HepG2 (cell line): ENCODE data around the gene TPM2. TPM values are rescaled to one million over a fixed set of nuclear protein-coding genes. Genes with fewer than 3 reads are reported as not detected.
A peak's percentile ranks its signal among the peaks of the same experiment; 100 is the strongest.

ENCODE experiments used
- FOSL2 ChIP-seq: sonication (generic); formaldehyde crosslinking; IDR thresholded peaks from 2 replicates; pipeline ENCODE4 v1.4.0; 2020; ENCODE audit warnings: missing genetic modification reagents
- FOXP1 ChIP-seq, 2 experiments: fragments of 450-650 bp in 1 of 2; IDR thresholded peaks; 2 replicates each; pipeline ENCODE4 v1.6.1; 2017 to 2018; ENCODE audit warnings: antibody characterized with exemption in 1 of 2
- HDAC1 ChIP-seq: sonication (generic); formaldehyde crosslinking; IDR thresholded peaks from 2 replicates; pipeline ENCODE4 v1.5.1; 2020; ENCODE audit warnings: mild to moderate bottlenecking, missing genetic modification reagents
- HOXA5 ChIP-seq: sonication (generic); formaldehyde crosslinking; IDR thresholded peaks from 2 replicates; pipeline ENCODE4 v1.4.0; 2020; ENCODE audit warnings: missing genetic modification reagents
- ISX ChIP-seq: sonication (generic); formaldehyde crosslinking; conservative IDR thresholded peaks from 2 replicates; pipeline ENCODE4 v1.5.0; 2020; ENCODE audit warnings: missing genetic modification reagents
- RFX5 ChIP-seq: IDR thresholded peaks from 2 replicates; pipeline ENCODE4 v1.6.1; 2011; ENCODE audit warnings: low read depth, low read length, improper control_type of control experiment
- SP4 ChIP-seq: sonication (generic); formaldehyde crosslinking; IDR thresholded peaks from 2 replicates; pipeline ENCODE4 v1.8.1; 2023; ENCODE audit warnings: mild to moderate bottlenecking, missing genetic modification reagents
- SRF ChIP-seq: IDR thresholded peaks from 2 replicates; pipeline ENCODE4 v1.6.1; 2011; ENCODE audit warnings: mild to moderate bottlenecking, low read depth, low read length, moderate library complexity
- SUZ12 ChIP-seq: fragments of 150-350 bp; IDR thresholded peaks from 2 replicates; pipeline ENCODE4 v1.6.1; 2014; ENCODE audit warnings: low read depth, low read length
- THAP7 ChIP-seq: sonication (generic); formaldehyde crosslinking; IDR thresholded peaks from 2 replicates; pipeline ENCODE4 v1.8.1; 2023; ENCODE audit warnings: mild to moderate bottlenecking, missing genetic modification reagents
- ZHX2 ChIP-seq, 2 experiments: sonication (generic) in 1 of 2; formaldehyde crosslinking in 1 of 2; IDR thresholded peaks; 2 replicates each; pipeline versions ENCODE4 v1.6.1 to v1.9.0; 2014 to 2022; ENCODE audit warnings: antibody characterized with exemption in 1 of 2, borderline replicate concordance in 1 of 2, inconsistent platforms in 1 of 2, low read depth in 1 of 2, missing genetic modification reagents in 1 of 2
- ZNF484 ChIP-seq: sonication (generic); formaldehyde crosslinking; IDR thresholded peaks from 2 replicates; pipeline ENCODE4 v1.5.1; 2020; ENCODE audit warnings: mild to moderate bottlenecking, low read depth, missing genetic modification reagents, borderline replicate concordance
- ZNF704 ChIP-seq: sonication (generic); formaldehyde crosslinking; IDR thresholded peaks from 2 replicates; pipeline ENCODE4 v1.8.1; 2023; ENCODE audit warnings: mild to moderate bottlenecking, inconsistent platforms, moderate library complexity, missing genetic modification reagents, borderline replicate concordance
- ZNF737 ChIP-seq: sonication (generic); formaldehyde crosslinking; IDR thresholded peaks from 2 replicates; pipeline ENCODE4 v1.5.0; 2020; ENCODE audit warnings: missing genetic modification reagents, mild to moderate bottlenecking, borderline replicate concordance
- ZNF792 ChIP-seq: IDR thresholded peaks from 2 replicates; pipeline ENCODE4 v1.6.1; 2016
- ZNF839 ChIP-seq: sonication (generic); formaldehyde crosslinking; IDR thresholded peaks from 2 replicates; pipeline ENCODE4 v1.4.0; 2020; ENCODE audit warnings: missing genetic modification reagents, mild to moderate bottlenecking, borderline replicate concordance
- polyA plus RNA-seq, 8 experiments: library from polyadenylated mRNA; depleted of rRNA in 3 of 8; stranded (reverse) in 7 of 8; unstranded in 1 of 8; fragments of >200 nt; fragmentation: Illumina TruSeq in 4 of 8; extraction: Trizol in 4 of 8; gene quantifications; 2 replicates each; pipeline versions ENCODE4 v1.2.1 to v1.2.3, GENCODE V29; 2011 to 2016; ENCODE audit warnings: low read depth in 4 of 8, missing spikeins in 1 of 8, mixed read lengths in 1 of 8; ENCODE audit not compliant: insufficient read depth in 1 of 8
- total RNA-seq, 5 experiments: library from RNA; depleted of rRNA; stranded (reverse); fragments of >200 nt; fragmentation: Illumina TruSeq; extraction: Trizol; gene quantifications; 2 replicates each; pipeline ENCODE4 v1.2.3, GENCODE V29; 2016; ENCODE audit warnings: low read depth in 1 of 5
- TF ChIP-seq, protein P1 (sequence below): sonication (generic); formaldehyde crosslinking; IDR thresholded peaks from 2 replicates; pipeline ENCODE4 v1.4.0; 2020; ENCODE audit warnings: missing genetic modification reagents
- TF ChIP-seq, protein P2 (sequence below): sonication (generic); formaldehyde crosslinking; IDR thresholded peaks from 2 replicates; pipeline ENCODE4 v1.8.0; 2022; ENCODE audit warnings: mild to moderate bottlenecking, missing genetic modification reagents

Gene TPM2
- total and polyA plus RNA-seq, 2 of the 13 experiments (the other 11 are each of a cell fraction or from before 2014, with no cell fraction given), result 3.1 to 10.7 TPM

GRCh38 chr9:35732185-35732799 lies 42.6 kb upstream of the TPM2 start, which contains the start of the genes CREB3 and TLN1 (continued):
- peak; percentile 80 for TF ChIP-seq ZHX2 (IDR thresholded peaks at IDR 0.05; ENCODE audit: low read depth)
- TF ChIP-seq ZHX2 (CRISPR knock-in tag; IDR thresholded peaks at IDR 0.05; ENCODE audit: borderline replicate concordance), result no peak
- peak; percentile 48; the same call in 1 of the 2 replicates for TF ChIP-seq THAP7 (CRISPR knock-in tag)
- peak; percentile 32; the same call in 1 of the 2 replicates for TF ChIP-seq ZNF792 (CRISPR knock-in tag)
- TF ChIP-seq, protein P1, sequence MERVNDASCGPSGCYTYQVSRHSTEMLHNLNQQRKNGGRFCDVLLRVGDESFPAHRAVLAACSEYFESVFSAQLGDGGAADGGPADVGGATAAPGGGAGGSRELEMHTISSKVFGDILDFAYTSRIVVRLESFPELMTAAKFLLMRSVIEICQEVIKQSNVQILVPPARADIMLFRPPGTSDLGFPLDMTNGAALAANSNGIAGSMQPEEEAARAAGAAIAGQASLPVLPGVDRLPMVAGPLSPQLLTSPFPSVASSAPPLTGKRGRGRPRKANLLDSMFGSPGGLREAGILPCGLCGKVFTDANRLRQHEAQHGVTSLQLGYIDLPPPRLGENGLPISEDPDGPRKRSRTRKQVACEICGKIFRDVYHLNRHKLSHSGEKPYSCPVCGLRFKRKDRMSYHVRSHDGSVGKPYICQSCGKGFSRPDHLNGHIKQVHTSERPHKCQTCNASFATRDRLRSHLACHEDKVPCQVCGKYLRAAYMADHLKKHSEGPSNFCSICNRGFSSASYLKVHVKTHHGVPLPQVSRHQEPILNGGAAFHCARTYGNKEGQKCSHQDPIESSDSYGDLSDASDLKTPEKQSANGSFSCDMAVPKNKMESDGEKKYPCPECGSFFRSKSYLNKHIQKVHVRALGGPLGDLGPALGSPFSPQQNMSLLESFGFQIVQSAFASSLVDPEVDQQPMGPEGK (CRISPR knock-in tag), result peak; percentile 91
- TF ChIP-seq HDAC1 (CRISPR knock-in tag), result peak; percentile 89
- TF ChIP-seq HOXA5 (CRISPR knock-in tag), result no peak
- TF ChIP-seq, protein P2, sequence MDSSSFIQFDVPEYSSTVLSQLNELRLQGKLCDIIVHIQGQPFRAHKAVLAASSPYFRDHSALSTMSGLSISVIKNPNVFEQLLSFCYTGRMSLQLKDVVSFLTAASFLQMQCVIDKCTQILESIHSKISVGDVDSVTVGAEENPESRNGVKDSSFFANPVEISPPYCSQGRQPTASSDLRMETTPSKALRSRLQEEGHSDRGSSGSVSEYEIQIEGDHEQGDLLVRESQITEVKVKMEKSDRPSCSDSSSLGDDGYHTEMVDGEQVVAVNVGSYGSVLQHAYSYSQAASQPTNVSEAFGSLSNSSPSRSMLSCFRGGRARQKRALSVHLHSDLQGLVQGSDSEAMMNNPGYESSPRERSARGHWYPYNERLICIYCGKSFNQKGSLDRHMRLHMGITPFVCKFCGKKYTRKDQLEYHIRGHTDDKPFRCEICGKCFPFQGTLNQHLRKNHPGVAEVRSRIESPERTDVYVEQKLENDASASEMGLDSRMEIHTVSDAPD, result no peak
- 0 out of 2 replicates have a peak, but pooled peaks have one; percentile 47 for TF ChIP-seq ISX (CRISPR knock-in tag)
- TF ChIP-seq ZNF704 (CRISPR knock-in tag), result peak; percentile 66; the same call in 1 of the 2 replicates
- no peak for TF ChIP-seq RFX5
- TF ChIP-seq ZNF737, result no peak
- 0 out of 2 replicates have a peak, but pooled peaks have one; percentile 58 for TF ChIP-seq ZNF839 (CRISPR knock-in tag)
- TF ChIP-seq SP4 (CRISPR knock-in tag), result peak; percentile 84
- peak; percentile 70 for TF ChIP-seq FOSL2 (CRISPR knock-in tag)
- no peak for TF ChIP-seq ZNF484 (CRISPR knock-in tag)
- TF ChIP-seq SRF, result 0 out of 2 replicates have a peak, but pooled peaks have one; percentile 10
- peak; percentile 60 for TF ChIP-seq SUZ12
- no peak for TF ChIP-seq FOXP1 (IDR thresholded peaks at IDR 0.05)
- TF ChIP-seq FOXP1 (CRISPR knock-in tag; IDR thresholded peaks at IDR 0.05), result peak; percentile 13; the same call in 1 of the 2 replicates
